Pons (tissue), 1 donor: ENCODE measurements around the gene IGLON5.

Experiments used
- DNase-seq: peaks from one replicate; pipeline ENCODE4 v3.0.0-alpha.2; 2016; ENCODE audit warnings: low spot score

Gene IGLON5

GRCh38 chr19:51364200-51365106, 53.0 kb downstream of the IGLON5 start:
- peak; percentile 72 for DNase-seq

GRCh38 chr19:51365211-51365964, 53.9 kb downstream of the IGLON5 start:
- DNase-seq, result peak; percentile 65

- DNase-seq, result peak; percentile 58
These were observed 54.5 kb downstream of the IGLON5 start, which contains the start of gene ETFB for GRCh38 chr19:51365965-51366388. ETFB (minus strand) TSS chr19:51366388; CDS start chr19:51366326, 62 bp downstream.

- peak; percentile 99 for DNase-seq
These were observed 55.2 kb downstream of the IGLON5 start for GRCh38 chr19:51366389-51367254.

- DNase-seq, result no peak
These were observed 55.8 kb downstream of the IGLON5 start for GRCh38 chr19:51367255-51367564.

- DNase-seq, result peak; percentile 98
These were observed 56.3 kb downstream of the IGLON5 start for GRCh38 chr19:51367565-51368365.

GRCh38 chr19:51368366-51369282, 57.2 kb downstream of the IGLON5 start, which contains the start of gene CLDND2:
CLDND2 (minus strand) TSS chr19:51369003; CDS start chr19:51368577, 426 bp downstream.
- DNase-seq, result no peak

GRCh38 chr19:51370230-51370629, 58.8 kb downstream of the IGLON5 start:
- DNase-seq, result no peak

GRCh38 chr19:51371186-51371690, 59.8 kb downstream of the IGLON5 start:
- DNase-seq, result no peak

GRCh38 chr19:51372021-51372648, 60.7 kb downstream of the IGLON5 start:
- no peak for DNase-seq

GRCh38 chr19:51372649-51373504, 61.4 kb downstream of the IGLON5 start, which contains the start of gene NKG7:
NKG7 (minus strand) TSS chr19:51372654; CDS start chr19:51372535, 119 bp downstream.
- DNase-seq, result no peak

- no peak for DNase-seq
These were observed 64.2 kb downstream of the IGLON5 start for GRCh38 chr19:51375504-51376221.

- no peak for DNase-seq
These were observed 66.0 kb downstream of the IGLON5 start for GRCh38 chr19:51377422-51377821.

GRCh38 chr19:51380379-51380778, 68.9 kb downstream of the IGLON5 start:
- DNase-seq, result no peak
